Limb (tissue), 2 donors: ENCODE results near the gene MTM1.

Source experiments
- DNase-seq, 2 donors: peaks; one replicate each; pipeline ENCODE4 v3.0.0-alpha.2; 2016; ENCODE audit errors: extremely low spot score in 2 of 2

The MTM1 gene

DNA sequence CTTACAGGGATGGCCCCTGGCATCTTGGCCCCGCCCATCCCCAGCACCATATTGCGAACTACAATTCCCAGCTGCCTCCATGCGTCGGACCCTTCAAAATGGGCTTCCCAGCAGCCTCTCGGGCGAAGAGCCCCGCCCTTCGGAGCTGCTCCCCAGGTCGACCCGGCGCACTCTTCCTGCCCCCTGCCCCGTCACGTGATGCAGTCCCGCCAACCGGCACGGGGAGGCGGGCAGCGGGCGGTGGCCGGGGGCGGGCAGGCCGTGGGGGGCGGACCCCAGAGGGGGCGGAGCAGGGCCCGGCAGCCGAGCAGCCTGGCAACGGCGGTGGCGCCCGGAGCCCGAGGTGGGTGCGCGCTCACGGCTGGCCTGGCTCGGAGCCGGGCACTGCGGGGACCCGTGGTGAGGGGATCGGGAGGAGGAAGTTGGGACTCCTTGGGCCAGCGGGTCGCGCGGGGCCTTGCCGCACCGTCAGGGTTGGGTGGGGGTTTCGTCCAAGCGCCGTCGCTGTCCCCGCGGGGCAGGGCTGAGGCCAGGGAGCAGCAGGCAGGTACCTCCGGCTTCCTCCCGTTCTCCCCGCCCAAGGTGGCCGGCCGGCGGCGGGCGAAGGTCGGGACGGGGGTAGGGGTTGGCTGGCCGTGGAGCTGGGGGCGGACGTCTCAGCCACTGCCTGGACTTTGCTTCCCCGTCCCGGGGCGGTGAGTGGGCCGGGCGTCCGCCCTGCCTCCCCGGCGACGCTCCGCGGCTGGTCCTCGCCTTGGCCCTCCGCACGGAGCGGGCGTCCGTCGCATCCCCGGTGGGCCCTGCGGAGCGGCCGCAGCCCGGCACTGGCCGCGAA lies at the start of gene MTM1:
MTM1 (plus strand) TSS at position 302 of the 835 bp plus-strand sequence. CDS start 23,994 bp downstream, outside the sequence.
- DNase-seq = peak; percentile 91 to 93

DNA sequence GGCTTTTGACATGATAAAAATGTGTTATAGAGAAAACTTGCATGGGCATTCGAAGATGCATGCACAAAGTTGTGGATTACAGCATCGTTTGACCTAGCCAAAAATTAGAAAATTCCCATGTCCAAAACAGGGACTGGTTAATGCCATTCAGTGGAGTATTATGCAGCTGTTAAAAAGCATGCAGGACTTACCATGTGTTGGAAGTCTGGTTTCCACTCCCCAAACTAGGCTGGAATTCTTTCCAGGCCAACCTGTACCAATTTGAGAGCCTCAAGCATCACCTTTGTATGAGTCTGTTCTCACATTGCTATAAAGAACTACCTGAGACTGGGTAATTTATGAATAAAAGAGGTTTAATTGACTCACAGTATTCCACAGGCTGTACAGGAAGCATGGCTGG lies 45.9 kb upstream of the MTM1 start:
- DNase-seq = no peak

DNA sequence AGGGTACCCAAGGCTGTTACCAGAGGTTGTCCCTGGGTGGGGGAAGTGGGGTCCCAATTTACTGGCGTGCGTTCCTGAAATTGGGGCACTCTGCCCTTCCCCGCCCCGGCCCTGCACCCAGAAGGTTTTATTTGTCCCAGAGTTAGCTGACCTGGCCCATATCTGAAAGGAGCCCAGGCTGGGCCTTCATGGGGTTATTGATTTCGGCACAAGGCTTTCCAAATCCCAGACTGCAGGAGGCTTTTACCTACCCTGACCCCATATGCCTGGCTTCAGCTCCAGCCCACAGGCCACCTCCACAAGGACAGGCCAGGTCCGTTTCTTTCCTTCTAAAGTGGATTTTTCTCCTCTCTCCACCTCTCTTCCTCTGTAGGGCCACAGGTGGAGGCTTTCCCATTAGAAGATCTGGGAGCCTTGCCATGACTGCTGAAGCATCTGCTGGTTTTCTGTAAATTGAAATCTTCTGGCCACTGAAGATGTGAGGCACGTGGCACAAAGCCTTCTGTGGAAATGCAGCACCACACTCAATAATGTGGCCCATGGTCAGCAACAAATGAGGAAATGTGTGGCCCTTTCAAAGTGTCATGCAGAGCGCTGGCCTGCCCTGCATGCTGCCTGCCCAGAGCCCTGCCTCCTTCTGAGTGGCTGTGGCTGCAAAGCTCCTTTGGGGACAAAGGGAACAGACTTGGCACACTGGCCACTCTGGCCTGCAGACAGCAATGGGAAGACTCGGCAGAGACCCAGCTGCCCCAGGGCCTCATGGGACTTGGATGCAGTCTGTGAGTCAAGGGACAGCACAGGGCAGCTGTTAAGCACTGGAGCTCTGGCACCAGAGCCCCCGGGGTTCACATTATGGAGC lies 43.1 kb upstream of the MTM1 start:
- DNase-seq = no peak

DNA sequence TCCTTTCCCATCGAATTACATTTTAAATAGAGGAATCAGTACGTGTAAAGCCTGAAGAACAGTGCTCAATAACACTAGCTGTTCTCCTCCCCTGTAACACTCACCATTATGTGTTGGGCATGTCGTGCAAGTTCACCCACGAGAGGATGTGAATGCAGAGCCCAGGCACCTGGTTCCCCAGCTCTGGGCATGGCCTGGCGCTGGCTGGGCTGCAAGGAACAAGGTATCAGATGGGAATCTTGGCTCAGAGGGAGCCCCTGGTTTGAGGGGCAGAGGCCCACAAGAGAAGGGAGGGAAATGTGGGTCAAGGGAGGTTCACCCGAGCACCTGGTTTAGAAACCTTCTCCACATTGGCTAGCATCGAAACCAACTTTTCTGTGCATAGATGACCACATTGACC lies 41.7 kb upstream of the MTM1 start:
- no peak for DNase-seq

DNA sequence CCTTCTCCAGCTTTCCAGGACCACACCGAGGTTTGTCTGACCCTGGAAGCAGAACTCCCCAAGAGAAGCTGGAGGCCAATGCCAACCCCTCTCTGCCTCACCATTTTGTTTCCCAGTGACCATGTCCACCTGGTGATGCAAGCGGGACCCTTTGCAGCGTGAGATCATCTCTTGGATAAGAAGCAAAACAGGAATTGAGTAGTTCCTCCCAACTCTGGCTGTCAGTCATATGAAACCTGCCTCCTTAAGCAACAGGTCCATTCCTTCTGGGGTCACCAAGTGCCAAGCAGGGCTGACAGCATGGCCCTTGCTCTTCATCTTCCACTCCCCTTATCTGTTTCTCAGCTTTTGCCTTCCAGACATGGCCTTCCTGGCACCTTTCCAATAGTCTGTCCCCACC lies 41.3 kb upstream of the MTM1 start:
- DNase-seq = no peak

DNA sequence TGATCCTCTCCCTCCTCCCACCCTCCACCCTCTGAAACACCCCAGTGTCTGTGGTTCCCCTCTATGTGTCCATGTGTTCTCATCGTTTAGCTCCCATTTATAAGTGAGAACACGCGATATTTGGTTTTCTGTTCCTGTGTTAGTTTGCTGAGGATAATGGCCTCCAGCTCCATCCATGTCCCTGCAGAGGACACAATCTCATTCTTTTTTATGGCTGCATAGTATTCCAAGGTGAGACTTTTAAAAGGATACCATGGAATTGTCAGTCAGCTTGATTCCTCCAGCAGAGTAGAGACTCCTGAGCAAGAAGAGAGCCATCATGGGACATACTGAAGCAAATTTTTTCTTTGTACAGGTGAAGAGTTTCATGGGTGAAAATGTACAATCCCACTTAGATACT lies 38.8 kb upstream of the MTM1 start:
- DNase-seq = no peak

DNA sequence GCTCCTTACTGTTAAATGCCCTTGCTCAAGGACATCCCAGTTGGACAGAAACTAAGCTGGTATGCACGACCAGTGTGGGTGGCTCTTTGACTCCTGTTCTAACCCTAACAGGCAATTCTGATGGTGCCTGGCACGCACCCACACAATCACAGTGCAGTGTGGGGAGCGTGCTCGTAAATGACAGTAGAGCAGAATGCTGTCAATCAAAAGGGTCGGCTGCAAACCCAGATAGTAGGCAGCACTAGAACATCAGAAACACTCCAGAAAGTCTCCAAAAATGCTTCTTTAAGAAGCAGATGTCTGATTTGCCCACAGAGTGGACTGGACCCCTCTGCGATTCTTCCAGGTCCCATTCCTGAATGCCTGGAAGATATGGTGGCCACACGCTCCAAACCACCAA lies 37.6 kb upstream of the MTM1 start:
- DNase-seq = no peak

DNA sequence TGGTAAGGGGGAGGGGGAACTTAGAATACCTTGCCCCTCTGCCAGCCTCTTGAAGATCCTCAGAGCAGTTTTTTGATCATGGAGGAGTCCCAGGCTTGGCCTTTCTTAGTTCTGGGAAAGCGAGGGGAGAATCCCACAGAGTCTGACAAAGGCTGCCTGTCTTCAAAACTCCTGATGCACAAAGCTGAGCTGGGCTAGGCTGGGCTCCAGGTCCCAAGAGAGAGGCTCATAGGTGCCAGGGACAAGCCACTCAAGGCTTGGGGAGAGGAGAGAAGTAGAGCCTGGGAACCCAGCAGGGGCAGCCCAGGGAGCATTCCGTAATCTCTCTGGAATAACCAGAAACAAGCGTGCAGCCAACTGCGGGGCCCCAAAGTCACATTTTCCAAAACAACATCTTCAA lies 37.0 kb upstream of the MTM1 start:
- no peak for DNase-seq

DNA sequence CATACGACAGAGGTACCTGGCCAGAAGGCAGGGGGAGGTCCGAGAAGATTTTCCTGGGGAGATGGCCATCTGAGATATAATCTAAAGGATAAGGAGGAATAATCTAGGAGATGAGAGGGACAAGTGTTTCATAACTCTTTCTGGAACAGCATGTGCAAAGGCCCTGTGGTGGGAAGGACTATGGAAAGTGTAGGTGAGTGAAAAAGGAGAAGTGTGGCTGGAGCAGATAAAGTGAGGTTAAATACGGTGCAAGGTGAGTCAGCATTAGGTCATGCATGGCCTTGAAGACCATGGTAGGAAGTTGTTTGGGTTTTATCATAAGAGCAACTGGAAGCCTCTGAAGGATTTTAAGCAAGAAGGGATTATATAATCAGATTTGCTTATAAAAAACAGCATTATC lies 34.6 kb upstream of the MTM1 start:
- no peak for DNase-seq

DNA sequence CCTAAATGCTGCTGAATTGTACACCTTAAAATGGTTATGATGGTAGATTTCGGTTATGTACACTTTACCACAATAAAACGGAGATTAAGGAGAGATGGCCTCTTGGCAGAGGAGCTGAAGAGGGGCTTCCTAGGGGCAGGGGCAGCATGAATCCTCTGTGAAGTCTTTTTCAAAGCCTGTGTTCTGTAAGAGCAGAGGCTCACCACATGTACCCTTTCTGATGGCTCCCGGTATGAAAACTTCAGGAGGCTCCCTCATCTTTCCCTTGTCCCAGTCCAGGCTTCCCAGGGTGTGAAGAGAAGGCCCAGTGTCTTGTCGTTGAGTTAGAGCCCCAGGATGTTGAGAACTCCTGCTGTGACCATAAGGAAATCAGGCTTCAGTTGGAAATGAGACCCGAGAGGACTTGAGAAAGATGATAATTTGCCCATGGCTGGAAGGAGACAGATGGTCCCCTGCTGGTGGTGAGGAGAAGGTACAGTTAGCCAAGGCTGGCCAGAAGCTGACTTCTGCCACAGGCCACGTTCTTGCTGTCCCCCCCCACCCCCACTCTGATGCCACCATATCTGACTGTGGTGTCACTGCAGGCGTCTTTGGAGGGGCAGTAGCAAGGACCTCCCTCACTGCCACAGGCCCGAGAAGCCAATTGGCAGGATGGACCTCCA lies 31.8 kb upstream of the MTM1 start:
- no peak for DNase-seq

DNA sequence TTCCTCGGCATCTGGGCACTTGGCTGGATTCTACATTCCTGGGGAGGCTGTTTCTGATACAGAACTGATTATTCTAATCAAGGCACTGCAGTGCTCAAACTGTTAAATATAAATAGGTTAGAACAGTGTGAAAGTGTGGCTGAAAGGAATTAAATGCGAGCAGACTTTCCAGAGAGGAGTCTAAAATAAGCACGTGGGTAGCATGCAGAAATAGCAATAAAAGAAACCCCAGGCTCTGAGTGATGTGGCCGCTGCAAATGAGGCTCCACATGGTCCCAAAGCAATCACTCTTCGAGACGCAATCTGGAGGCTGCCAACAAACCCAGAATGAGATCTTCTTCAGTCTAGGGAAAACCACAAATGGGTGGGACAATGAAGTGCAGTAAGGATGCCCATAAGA lies 30.6 kb upstream of the MTM1 start:
- DNase-seq = no peak

DNA sequence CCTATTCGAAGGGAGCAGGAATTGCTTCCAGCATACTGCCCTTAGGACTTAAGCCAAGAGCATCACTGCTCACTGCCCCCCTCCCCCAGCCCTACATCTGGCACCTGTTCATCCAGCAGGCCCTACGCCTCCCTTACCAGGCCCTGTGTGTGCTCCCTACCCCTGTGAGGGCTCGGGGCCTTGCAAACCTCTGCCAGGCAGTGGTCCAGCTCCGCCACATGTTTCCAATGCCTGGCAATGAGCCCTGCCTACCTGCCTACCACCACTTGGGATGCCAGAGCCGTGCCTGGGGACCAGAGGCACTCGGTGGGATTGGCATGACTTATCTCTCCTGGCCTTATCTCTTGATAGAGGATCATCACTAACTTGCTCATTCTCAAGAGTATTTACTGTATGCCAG lies 27.5 kb upstream of the MTM1 start:
- DNase-seq = no peak

DNA sequence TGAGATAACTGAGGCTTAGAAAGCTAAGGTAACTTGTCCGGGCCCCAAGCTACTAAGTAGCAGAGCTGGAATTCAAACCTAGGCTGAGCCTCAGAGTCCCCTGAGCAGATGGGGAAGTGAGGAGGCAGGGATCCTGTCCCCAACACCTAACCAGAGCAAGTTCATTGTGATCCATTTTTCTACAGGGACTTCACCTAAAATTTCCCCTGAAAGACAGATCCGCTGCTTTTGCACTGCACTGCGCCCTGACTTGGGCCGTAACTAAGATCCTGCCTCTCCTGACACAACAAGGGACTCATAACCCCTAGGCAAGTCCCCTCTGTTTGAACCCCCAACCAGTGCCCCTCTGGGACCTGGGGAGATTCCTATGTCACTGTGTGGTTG lies 25.6 kb upstream of the MTM1 start:
- no peak for DNase-seq

DNA sequence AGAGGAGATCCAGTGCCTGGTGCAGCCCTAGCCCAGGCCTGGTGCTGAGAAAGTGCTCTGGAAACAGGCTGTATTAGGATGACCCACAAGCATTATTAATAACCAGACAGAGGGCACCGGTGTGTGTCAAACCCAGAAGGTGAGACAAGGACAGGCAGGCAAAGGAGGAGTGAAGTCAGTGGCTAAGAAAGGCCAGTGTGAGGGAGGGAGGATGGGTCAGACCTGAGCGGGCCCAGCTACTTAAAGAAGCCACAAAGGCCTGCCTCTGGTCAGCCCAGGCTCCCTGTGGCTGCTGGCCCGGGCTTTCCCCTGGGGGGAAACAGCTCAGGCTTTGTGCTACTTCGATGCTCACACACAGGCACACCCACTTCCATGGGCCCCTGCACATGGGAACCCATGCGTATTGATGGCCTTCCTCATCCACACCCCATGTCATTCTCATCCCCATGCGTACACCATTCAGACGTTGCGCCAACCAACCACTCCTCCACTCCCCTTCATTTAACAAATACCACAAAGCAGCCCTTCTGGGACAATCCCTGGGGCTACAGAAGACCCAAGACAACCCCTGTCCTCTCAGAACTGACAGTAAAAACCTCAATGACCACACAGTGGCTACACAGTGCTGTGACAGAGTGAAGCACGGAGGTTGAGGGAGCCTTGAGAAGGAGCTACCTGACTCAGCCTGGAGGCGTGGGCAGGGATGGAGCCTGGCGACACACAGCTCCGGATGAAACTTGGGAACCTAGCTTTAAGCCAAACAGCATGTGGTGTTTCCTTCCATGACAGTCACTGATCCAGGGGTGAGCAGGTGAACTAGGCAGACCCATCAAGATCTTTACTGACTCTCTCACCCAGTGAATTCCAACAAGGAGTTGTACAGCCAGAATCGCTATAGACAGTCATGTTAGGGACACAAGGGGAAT lies 24.9 kb upstream of the MTM1 start:
- DNase-seq = no peak

DNA sequence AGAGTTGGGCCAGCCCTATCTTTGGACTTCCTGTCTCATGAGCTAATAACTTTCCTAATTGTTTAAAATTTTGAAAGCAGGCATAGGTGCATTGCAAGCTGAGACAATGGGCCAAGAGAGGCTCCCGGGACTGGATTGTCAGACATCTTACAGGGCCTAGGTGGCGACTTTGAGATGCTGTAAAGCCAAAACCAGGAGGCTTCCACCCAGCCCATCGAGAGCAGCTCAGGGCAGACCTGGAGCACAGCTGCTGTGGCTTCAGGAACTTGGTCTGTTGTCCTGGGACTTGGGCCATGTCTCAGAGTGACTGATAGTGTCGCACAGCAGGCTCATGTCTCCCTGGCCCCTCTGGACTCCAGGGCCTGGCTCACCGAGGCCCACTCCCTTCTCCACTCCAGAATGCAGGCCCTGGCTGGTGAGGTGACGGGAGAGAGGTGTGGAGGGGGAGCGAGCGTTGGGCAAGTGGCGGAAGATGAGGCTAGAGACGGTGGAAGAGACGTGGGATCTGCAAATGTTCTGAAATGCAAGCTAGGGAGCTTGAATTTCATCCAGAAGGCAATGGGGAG lies 24.1 kb upstream of the MTM1 start:
- no peak for DNase-seq

DNA sequence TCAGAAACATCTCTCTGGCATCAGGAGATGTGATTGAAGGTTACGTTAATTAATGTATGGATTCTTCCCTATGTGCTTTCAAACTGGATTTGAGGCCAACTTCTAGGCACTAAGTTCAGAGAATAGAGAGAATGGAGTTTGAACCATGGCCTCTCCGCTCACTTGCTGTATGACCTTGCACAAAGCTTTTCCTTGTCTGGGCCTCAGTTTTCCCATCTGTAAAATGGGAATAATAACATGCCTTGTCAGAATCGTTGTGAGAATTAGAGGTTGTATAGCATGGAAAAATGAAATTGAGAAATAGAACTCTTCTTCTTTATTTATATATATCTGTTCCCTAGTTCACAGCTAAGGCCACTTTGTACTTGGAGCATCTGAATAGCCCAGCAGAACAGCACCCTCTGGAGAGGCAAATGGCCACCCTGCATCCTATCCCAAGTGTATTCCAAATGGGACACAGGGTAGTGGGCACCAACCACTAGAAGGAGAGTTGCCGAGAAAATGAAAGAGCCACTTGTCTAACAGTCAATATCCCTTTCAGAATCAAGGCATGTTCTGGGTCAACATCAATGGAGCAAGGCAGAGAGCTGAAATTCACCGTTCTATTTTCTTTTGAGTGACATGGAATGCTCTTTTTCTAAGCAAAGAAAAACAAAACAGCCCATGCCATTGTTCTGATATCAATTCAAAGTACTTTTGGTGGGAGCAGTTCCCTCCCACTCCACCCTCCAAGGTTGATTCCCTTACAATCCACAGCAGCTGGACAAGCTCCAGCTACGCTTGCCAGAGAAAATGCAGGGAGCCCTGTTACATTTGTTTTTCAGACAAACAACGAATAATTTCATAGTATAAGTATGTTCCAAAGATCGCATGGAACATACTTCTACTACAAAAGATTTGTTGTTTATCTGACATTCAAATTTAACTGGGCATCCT lies 23.3 kb upstream of the MTM1 start:
- no peak for DNase-seq

DNA sequence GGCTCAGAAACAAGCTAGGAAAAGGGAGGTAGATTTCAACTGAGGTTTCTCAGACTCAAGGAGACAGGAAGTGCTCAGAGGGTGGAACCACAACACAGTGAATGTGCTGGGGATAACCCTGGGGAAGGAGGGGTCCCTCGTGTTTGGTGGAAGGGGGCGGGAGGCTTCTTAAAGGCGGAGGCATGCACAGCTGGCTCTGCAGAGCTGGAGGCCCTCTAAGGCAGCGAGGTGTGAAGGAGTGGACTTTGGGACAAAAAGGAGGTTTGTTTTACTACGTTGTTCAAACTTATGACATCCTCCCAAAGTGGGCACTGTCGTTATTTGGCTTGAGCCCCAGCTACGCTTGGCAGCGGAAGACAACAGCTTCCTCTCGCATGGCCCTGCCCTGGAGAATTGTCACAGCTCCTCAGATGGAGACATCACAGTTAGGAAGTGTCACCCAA lies 21.7 kb upstream of the MTM1 start:
- no peak for DNase-seq

DNA sequence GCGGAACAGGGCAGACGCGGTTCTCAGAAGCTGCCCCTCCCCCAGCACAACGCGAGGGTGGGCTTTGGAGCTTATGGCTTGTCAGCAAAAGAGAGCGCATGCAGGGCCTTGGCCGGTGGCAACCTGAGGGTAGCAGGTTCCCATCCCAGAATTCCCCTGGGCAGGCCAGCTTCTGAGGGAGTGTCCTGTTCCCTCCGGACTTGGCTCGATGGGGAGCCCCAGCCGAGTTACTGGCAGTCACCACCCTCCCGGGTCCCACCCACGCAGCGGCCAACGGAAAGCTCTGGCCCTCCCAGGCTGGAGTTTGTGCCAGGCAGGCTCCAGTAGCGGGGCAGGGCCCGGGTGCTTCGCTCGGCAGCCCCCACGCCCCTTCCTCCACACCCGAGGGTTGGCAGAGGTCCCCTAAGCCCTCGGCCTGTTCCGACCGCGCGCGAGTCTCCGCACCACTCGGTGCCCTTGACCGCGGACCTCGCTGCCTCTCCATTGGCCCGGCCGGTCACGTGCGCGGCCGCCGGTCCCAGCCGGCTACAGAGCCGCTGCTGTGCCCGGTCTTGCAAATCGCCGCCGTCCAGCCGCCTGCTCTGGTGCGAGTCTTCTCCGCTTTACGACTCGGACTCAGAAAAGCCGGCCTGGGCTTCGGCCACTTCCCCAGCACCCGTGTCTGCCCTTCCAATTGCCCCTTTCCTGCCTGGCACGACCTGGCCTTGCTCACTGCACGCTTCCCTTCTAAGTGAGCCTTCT lies 20.9 kb upstream of the MTM1 start:
- DNase-seq = peak in 1 of 2 donors; percentile 68

DNA sequence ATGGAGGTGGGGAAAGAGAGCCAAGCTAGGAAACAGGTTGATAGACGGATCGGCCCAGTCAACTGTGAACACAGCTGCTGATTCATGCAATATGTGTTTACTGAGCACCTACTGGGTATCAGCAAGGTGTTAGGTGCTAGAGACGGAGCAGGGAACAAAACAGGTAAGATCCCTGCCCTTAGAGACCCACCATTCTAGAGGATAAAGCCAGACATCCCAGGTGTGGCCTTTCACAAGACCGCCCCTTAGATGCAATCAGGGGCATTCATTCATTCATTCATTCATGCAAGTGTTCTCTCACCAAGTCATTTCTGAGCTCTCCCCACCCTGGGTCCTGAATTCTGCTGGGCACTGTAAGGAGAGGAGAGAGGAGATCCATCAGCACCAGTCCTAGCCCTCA lies 20.2 kb upstream of the MTM1 start:
- DNase-seq = no peak
